Upper lobe of left lung (tissue), 4 donors: ENCODE data around the gene MISP3.

Source experiments
- EP300 ChIP-seq, 4 donors: sonication (generic); formaldehyde crosslinking; IDR thresholded peaks; one replicate each; pipeline ENCODE4 v1.5.1; 2017; ENCODE audit warnings: antibody characterized with exemption in 4 of 4, control low read depth in 2 of 4
- POLR2A ChIP-seq, 4 donors: fragments of 450-650 bp; IDR thresholded peaks; one replicate each; pipeline ENCODE4 v1.5.1; 2016 to 2017; ENCODE audit warnings: antibody characterized with exemption in 4 of 4, mild to moderate bottlenecking in 2 of 4
- TF ChIP-seq, protein P1 (sequence below), 6 experiments: fragments of 450-650 bp in 4 of 6; fragments of 200-600 bp in 2 of 6; sonication (generic) in 2 of 6; IDR thresholded peaks; one replicate each; pipeline ENCODE4 v1.5.1; 2016 to 2019; ENCODE audit warnings: antibody characterized with exemption in 6 of 6

DNA sequence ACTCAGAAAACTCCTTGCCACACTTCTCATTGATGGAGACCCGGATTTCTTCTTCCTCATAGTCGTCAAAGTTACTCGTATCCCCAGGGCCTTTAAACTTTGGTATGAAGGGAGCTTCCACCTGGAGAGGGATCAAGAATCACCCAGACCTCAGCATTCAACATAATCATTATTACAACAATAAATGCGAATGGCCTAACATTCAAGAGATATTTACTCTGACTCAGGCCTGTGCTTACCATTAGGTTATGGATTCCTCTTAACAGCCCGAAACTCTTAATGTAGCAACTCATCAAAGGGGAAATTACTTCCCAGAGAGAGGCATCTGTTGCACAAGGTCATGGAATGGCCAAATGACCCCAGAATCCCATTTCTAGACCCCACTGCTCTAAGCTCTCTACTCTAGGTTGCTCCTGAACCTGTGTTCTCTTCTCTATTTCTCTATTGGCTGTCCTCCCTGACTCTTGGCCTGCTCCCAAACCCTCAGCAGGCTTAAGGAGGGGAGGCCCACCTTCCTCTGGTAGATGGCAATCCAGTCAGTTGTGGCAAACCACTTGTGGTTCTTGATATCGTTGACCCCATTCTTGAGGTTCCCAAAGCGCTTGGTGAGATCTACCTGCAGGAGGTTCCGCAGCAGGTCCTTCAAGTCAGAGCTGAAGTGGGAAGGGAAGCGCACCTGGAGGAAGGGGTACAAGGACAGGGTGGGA lies 20.7 kb downstream of the MISP3 start:
- TF ChIP-seq, protein P1, sequence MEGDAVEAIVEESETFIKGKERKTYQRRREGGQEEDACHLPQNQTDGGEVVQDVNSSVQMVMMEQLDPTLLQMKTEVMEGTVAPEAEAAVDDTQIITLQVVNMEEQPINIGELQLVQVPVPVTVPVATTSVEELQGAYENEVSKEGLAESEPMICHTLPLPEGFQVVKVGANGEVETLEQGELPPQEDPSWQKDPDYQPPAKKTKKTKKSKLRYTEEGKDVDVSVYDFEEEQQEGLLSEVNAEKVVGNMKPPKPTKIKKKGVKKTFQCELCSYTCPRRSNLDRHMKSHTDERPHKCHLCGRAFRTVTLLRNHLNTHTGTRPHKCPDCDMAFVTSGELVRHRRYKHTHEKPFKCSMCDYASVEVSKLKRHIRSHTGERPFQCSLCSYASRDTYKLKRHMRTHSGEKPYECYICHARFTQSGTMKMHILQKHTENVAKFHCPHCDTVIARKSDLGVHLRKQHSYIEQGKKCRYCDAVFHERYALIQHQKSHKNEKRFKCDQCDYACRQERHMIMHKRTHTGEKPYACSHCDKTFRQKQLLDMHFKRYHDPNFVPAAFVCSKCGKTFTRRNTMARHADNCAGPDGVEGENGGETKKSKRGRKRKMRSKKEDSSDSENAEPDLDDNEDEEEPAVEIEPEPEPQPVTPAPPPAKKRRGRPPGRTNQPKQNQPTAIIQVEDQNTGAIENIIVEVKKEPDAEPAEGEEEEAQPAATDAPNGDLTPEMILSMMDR (IDR thresholded peaks at IDR 0.05) = no peak
- TF ChIP-seq POLR2A (IDR thresholded peaks at IDR 0.05) (no peak), EP300 (IDR thresholded peaks at IDR 0.05) (no peak)
